ENCODE data around the gene AFAP1L2.

Gene AFAP1L2

GRCh38 chr10:114266521-114266920 lies 137.8 kb downstream of the AFAP1L2 start:
- DNase-seq (no peak), ATAC-seq (no peak)

DNA sequence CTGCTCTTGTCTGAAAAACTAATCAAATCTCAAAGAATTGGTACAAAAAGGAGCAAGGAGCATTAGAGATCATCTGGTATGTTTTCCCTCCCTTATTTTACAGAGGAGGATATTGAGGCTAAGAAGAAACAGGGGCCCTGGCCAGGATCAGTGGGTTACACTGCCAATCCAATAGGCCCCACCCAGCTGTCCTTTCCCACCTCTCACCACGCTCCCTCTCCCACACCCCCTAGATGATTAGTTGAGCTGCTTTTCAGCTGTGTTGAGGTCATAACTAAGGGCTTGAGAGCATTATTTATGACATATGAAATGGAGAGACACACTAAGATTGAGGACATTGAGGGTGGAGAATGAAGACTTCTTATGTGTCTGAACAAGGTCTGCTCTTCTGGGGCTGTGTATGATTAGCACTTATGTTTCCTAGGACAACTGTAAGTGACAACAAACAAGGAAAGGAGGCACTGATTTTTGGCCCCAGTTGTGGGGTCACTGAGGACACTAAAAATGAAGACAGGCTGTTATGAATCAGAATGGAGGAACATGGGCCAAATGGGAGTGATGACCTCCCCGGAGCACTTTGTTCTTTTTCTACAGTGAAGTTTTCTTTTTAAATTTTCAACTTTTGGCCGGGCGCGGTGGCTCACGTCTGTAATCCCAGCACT lies 138.8 kb downstream of the AFAP1L2 start:
- ATAC-seq (no peak), DNase-seq (no peak)

- DNase-seq = no peak
Observed at GRCh38 chr10:114262496-114262895, 141.8 kb downstream of the AFAP1L2 start.

GRCh38 chr10:114261076-114261475 lies 143.2 kb downstream of the AFAP1L2 start:
- ATAC-seq = no peak
- DNase-seq = no peak

More at GRCh38 chr10:114262496-114262895, 141.8 kb downstream of the AFAP1L2 start:
- no peak for ATAC-seq

GRCh38 chr10:114260366-114260765 lies 143.9 kb downstream of the AFAP1L2 start:
- DNase-seq = no peak
- no peak for ATAC-seq

- no peak for DNase-seq
- ATAC-seq = no peak
Observed at GRCh38 chr10:114259824-114260223, 144.5 kb downstream of the AFAP1L2 start.

GRCh38 chr10:114258274-114258840 lies 145.9 kb downstream of the AFAP1L2 start:
- ATAC-seq = no peak
- no peak for DNase-seq

- DNase-seq = no peak
- no peak for ATAC-seq
Observed at GRCh38 chr10:114257498-114257897, 146.8 kb downstream of the AFAP1L2 start.

- DNase-seq = no peak
- ATAC-seq = no peak
Observed at GRCh38 chr10:114256822-114257221, 147.5 kb downstream of the AFAP1L2 start.

GRCh38 chr10:114256008-114256765 lies 148.1 kb downstream of the AFAP1L2 start:
- ATAC-seq = no peak
- no peak for DNase-seq

DNA sequence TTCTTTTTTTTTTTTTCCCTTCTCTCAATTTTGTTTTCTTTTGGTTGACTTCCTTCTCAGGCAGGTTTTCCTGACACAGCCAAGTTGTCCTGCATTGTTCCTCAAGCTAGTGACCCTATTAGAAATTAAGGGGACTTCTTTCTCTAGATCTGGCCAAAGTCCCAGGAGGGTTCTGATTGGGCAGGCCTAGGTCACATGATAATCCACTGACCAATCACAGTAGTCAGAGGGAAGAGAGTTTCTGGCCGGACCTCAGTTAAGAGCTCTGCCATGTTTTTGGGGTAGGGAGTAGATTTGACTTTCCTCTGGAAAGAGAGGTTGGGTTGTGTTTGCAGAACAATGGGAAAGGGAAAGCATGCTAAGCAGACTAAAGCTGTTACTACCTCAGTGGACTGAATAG lies 149.1 kb downstream of the AFAP1L2 start:
- DNase-seq (no peak), ATAC-seq (no peak)

- ATAC-seq (no peak), DNase-seq (no peak)
Observed at GRCh38 chr10:114252883-114253282, 151.4 kb downstream of the AFAP1L2 start.

DNA sequence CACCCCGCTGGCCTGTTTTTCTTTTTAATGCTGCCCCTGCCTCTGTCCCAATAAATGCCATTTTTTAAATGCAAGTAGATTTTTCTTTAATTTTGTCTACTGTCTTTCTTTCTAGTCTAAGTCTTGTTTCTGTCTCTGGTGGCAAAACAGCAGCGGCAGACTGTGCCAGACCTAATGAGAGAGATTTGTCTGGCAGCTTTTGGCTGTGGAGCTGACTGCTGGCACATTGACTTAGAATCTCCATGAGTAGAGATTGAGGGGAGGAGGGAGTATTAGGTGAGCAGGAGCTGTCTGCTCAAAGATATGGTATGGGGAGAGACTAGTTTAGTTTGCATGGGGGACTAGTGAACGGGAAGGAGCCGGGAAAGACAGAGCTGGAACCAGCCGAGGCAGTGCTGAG lies 152.2 kb downstream of the AFAP1L2 start:
- DNase-seq (no peak), ATAC-seq (no peak)

DNA sequence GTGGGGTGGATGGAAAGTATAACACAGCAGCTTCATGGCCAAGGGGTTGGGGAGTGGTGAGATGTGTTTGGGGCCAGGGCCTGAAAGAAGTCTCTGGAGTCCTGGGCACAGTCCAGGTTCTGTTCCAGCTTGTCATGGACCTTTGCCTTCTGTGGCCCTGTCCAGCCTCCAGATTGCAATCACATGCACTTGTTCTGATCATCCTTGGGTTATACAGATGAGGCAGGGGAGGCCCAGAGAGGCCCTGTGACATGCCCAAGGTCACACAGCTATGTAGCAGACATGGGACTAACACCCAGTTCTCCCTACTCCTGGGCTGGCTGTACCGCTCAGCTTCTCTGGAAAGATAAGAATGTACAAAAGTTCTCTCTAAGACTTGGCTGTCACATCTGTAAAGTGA lies 153.6 kb downstream of the AFAP1L2 start:
- DNase-seq (no peak), ATAC-seq (no peak)

- DNase-seq (no peak), ATAC-seq (no peak)
Observed at GRCh38 chr10:114250236-114250635, 154.1 kb downstream of the AFAP1L2 start.

DNA sequence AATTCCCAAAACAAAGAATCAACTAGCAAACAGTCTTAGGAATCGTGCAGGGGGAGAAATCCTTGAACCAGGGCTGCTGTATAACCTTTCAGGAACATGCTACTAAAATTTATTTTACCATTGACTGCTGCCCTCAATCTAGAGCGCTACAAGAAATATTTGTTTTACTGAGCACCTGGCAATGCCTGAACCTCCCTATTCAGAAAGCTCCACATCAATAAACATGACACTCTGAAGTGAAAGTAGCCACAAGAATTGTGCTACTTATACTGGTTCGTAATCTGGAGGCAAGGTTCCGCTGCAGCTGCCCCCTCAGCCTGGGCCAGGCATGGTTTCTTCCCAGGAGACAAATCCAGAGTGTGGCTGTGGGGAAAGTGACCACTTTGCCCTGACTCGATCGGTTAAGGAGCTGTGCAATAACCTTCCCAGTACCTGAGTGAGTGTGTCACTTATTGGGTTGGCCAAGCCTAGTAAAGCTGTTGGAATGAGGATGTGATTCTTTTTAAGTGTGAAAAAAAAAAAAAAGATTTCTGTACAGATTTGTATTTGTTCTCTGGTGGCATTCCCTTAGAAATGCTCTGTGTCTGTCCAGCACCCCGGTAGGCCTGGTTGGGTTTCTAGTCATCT lies 157.5 kb downstream of the AFAP1L2 start:
- no peak for ATAC-seq
- no peak for DNase-seq

DNA sequence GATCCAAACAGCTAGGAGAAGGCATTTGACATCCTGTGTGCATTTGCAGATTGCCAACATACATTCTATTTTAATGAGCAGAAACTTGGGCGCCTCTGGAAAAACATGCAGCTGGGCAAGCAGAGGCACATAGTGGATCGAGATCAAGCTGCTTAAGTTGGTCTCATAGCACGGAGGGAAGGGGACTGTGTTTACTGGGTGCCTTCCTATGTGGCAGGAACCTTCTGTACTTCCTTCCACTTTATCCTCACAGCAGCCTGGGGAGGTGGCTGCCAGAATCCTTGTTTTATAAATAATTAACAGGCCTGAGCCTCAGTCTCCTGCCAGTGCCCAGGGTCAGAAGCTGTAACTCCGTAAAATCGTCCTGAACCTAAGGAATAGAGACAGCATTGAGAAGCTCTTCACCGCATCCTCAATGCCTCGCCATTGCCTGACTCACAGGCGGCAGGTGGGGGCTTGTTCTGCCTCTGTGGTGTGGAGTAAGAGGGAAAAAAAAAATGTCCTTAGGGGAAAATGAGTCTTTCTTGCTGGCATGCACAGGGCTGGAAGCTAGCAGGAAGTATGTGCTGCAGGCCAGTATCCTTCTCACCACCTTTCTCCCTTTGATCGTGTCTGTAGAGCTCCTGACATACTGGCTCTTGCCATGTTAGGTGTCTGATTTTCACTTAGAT lies 159.0 kb downstream of the AFAP1L2 start:
- no peak for ATAC-seq

More for the DNA sequence above, 159.0 kb downstream of the AFAP1L2 start:
- DNase-seq = no peak
